A549 (cell line): ENCODE measurements around the gene HAUS5. TPM values are rescaled to one million over a fixed set of nuclear protein-coding genes. Genes with fewer than 3 reads are reported as not detected.

Experiments used
- ATAC-seq, 2 experiments: fragments of 200-7000 bp in 1 of 2; fragments of >200 bp in 1 of 2; cut with Nextera tagmentation in 1 of 2; cut with Tn5 transposase in 1 of 2; 3 replicates each; pipeline versions ENCODE4 v1.8.0 to v1.9.1; 2018 to 2020; ENCODE audit warnings: mild to moderate bottlenecking in 1 of 2, moderate library complexity in 1 of 2
- CTCF ChIA-PET: fragments of 300-600 bp; sonication (Branson Sonifier 250); formaldehyde crosslinking; extraction: SDS; loops from one replicate; lab custom pipeline; 2021; ENCODE audit warnings: antibody characterized with exemption, inconsistent platforms; lab: Yijun Ruan, JAX
- POLR2A ChIA-PET: fragments of 350-600 bp; formaldehyde crosslinking; extraction: SDS; loops from one replicate; lab custom pipeline; 2021; ENCODE audit warnings: antibody characterized with exemption, inconsistent platforms; lab: Yijun Ruan, JAX
- DNase-seq, 2 experiments: peaks; one replicate each; pipeline versions ENCODE4 v3.0.0 to v3.0.0-alpha.2; 2011 to 2016; ENCODE audit warnings: low read depth in 1 of 2, low spot score in 1 of 2
- FAIRE-seq: peaks from 2 replicates; lab custom pipeline; 2011; peaks lifted over from hg19 to GRCh38; lab: Jason Lieb, UNC
- H3K27ac ChIP-seq, 2 experiments: fragments of >200 bp; sonication (Bioruptor Twin); formaldehyde crosslinking; 3 replicates each; pipeline ENCODE4 v1.5.1; 2016 to 2017
- H3K4me1 ChIP-seq: fragments of >200 bp; sonication (Bioruptor Twin); formaldehyde crosslinking; 3 replicates; pipeline ENCODE4 v1.6.1; 2016
- H3K4me2 ChIP-seq: fragments of >200 bp; sonication (Bioruptor Twin); formaldehyde crosslinking; 3 replicates; pipeline ENCODE4 v1.6.1; 2016
- H3K4me3 ChIP-seq: fragments of >200 bp; sonication (Bioruptor Twin); formaldehyde crosslinking; 3 replicates; pipeline ENCODE4 v1.5.1; 2016
- H3K9me3 ChIP-seq: fragments of >200 bp; sonication (Bioruptor Twin); formaldehyde crosslinking; 3 replicates; pipeline ENCODE4 v1.6.1; 2016
- CEBPB ChIP-seq, 2 experiments: fragments of >200 bp in 1 of 2; sonication (Bioruptor Twin) in 1 of 2; formaldehyde crosslinking in 1 of 2; IDR thresholded peaks; 2 replicates each; pipeline ENCODE4 v1.6.1; 2012 to 2016
- EHF ChIP-seq: fragments of 250-450 bp; sonication (Bioruptor Pico); IDR thresholded peaks from 2 replicates; pipeline ENCODE4 v1.5.0; 2020; ENCODE audit warnings: mild to moderate bottlenecking
- FOSL2 ChIP-seq, 2 experiments: fragments of 450-650 bp in 1 of 2; fragments of >200 bp in 1 of 2; sonication (Bioruptor Twin) in 1 of 2; formaldehyde crosslinking; IDR thresholded peaks; 2 replicates each; pipeline versions ENCODE4 v1.5.0 to v1.6.1; 2016 to 2020; ENCODE audit warnings: mild to moderate bottlenecking in 1 of 2, moderate library complexity in 1 of 2
- FOXS1 ChIP-seq: fragments of 250-450 bp; sonication (Bioruptor Pico); IDR thresholded peaks from 2 replicates; pipeline ENCODE4 v1.5.0; 2020; ENCODE audit warnings: mild to moderate bottlenecking, moderate library complexity
- JUN ChIP-seq, 2 experiments: fragments of >200 bp; sonication (Bioruptor Twin); formaldehyde crosslinking; IDR thresholded peaks; 2 replicates in 1 of 2; 3 replicates in 1 of 2; pipeline ENCODE4 v1.6.1; 2016 to 2017
- KDM1A ChIP-seq: fragments of 200-600 bp; sonication (generic); IDR thresholded peaks from 2 replicates; pipeline ENCODE4 v1.6.1; 2016; ENCODE audit warnings: low read depth, mild to moderate bottlenecking
- NR3C1 ChIP-seq: fragments of >200 bp; sonication (Bioruptor Twin); formaldehyde crosslinking; IDR thresholded peaks from 3 replicates; pipeline ENCODE4 v1.6.1; 2017
- RAD21 ChIP-seq, 2 experiments: fragments of >200 bp in 1 of 2; sonication (Bioruptor Twin) in 1 of 2; formaldehyde crosslinking in 1 of 2; IDR thresholded peaks in 1 of 2; conservative IDR thresholded peaks in 1 of 2; 2 replicates in 1 of 2; 3 replicates in 1 of 2; pipeline ENCODE4 v1.6.1; 2012 to 2018; ENCODE audit warnings: inconsistent platforms in 1 of 2
- RARB ChIP-seq: fragments of 250-450 bp; sonication (Bioruptor Pico); IDR thresholded peaks from 2 replicates; pipeline ENCODE4 v1.8.0; 2021; ENCODE audit warnings: mild to moderate bottlenecking, moderate library complexity
- ZFP36 ChIP-seq: fragments of 450-650 bp; IDR thresholded peaks from 2 replicates; pipeline ENCODE4 v1.6.1; 2014; ENCODE audit warnings: borderline replicate concordance; ENCODE audit not compliant: partially characterized antibody
- WGBS: methylation state at CpG from one replicate; pipeline ENCODE4 v1.1.6; 2017; ENCODE audit errors: missing lambda C conversion rate; 5-methylcytosine and 5-hydroxymethylcytosine counted together
- polyA plus RNA-seq, 4 experiments: library from polyadenylated mRNA; depleted of rRNA in 3 of 4; stranded (reverse); fragments of >200 nt; fragmentation: RNase III in 1 of 4; extraction: RNeasy Plus Mini Kit Qiagen cat#74134 plus additional on column Dnase treatment in 1 of 4; gene quantifications; 2 replicates in 3 of 4; 3 replicates in 1 of 4; pipeline ENCODE4 v1.2.3, GENCODE V29; 2011 to 2017
- TF ChIP-seq, protein P1 (sequence below): fragments of >200 bp; sonication (Bioruptor Twin); formaldehyde crosslinking; IDR thresholded peaks from 3 replicates; pipeline ENCODE4 v1.5.1; 2016
- TF ChIP-seq, protein P2 (sequence below): fragments of 200-600 bp; sonication (generic); IDR thresholded peaks from 2 replicates; pipeline ENCODE4 v1.6.1; 2016; ENCODE audit warnings: antibody characterized with exemption, mild to moderate bottlenecking, moderate library complexity
- TF ChIP-seq, protein P3 (sequence below): IDR thresholded peaks from 2 replicates; pipeline ENCODE4 v1.6.1; 2012; ENCODE audit warnings: low read depth, borderline replicate concordance
- TF ChIP-seq, protein P4 (sequence below): fragments of >200 bp; sonication (Bioruptor Twin); formaldehyde crosslinking; IDR thresholded peaks from 2 replicates; pipeline ENCODE4 v1.6.1; 2016

Gene HAUS5
- polyA plus RNA-seq, 2 of the 4 experiments (the other 2 are of a cell fraction): 7.3 to 16.1 TPM

GRCh38 chr19:35669566-35669965 lies 57.0 kb downstream of the HAUS5 start:
- 36% methylated on average over 6 of the region's 6 CpGs for WGBS
- DNase-seq (no peak), FAIRE-seq (no peak), ATAC-seq (no peak)
- H3K4me2 ChIP-seq: no peak overlapping the region
- TF ChIP-seq CEBPB (IDR thresholded peaks at IDR 0.05): no peak
- H3K4me3 ChIP-seq: no peak overlapping the region
- CTCF ChIA-PET: interaction anchor here (0.6 to 1.8 kb wide), 8 partner anchors 8 to 1754 kb away, joined by 3 to 5 read pairs (median 3); no protein-coding TSS in a partner anchor
- no peak overlapping the region for H3K27ac ChIP-seq
- H3K4me1 ChIP-seq: no peaks in the 10 kb centered on the region
- POLR2A ChIA-PET: interaction anchor here (1.2 kb wide), 2 partner anchors 9 to 22 kb away, joined by 4 to 6 read pairs; partner anchors contain the start of gene COX6B1
- H3K9me3 ChIP-seq: no peaks in the 10 kb centered on the region

GRCh38 chr19:35669974-35670373 lies 57.4 kb downstream of the HAUS5 start:
- no peak overlapping the region for H3K27ac ChIP-seq
- FAIRE-seq (no peak), DNase-seq (no peak), ATAC-seq (no peak)
- no peak overlapping the region for H3K4me2 ChIP-seq
- H3K4me1 ChIP-seq: no peaks in the 10 kb centered on the region
- 0 out of 5 replicates have a peak, but pooled peaks of 1 of the 2 experiments have one; percentile 16 for TF ChIP-seq JUN (IDR thresholded peaks at IDR 0.05)
- TF ChIP-seq NR3C1: no peak
- TF ChIP-seq FOSL2 (IDR thresholded peaks at IDR 0.05): no peak
- no peak for TF ChIP-seq FOSL2 (CRISPR knock-in tag; IDR thresholded peaks at IDR 0.05)
- no peak overlapping the region for H3K4me3 ChIP-seq
- 39% methylated on average over 4 of the region's 4 CpGs for WGBS
- no peaks in the 10 kb centered on the region for H3K9me3 ChIP-seq
- ChIA-PET CTCF (interaction anchor here (0.6 to 1.8 kb wide), 10 partner anchors 8 to 1754 kb away, joined by 3 to 5 read pairs (median 3); no protein-coding TSS in a partner anchor), POLR2A (interaction anchor here (1.2 kb wide), 2 partner anchors 9 to 22 kb away, joined by 4 to 6 read pairs; partner anchors contain the start of gene COX6B1)

- Histone ChIP-seq H3K4me1 (no peaks in the 10 kb centered on the region), H3K4me2 (no peak overlapping the region), H3K9me3 (no peaks in the 10 kb centered on the region), H3K4me3 (no peak overlapping the region), H3K27ac (no peak overlapping the region)
- TF ChIP-seq, protein P1, sequence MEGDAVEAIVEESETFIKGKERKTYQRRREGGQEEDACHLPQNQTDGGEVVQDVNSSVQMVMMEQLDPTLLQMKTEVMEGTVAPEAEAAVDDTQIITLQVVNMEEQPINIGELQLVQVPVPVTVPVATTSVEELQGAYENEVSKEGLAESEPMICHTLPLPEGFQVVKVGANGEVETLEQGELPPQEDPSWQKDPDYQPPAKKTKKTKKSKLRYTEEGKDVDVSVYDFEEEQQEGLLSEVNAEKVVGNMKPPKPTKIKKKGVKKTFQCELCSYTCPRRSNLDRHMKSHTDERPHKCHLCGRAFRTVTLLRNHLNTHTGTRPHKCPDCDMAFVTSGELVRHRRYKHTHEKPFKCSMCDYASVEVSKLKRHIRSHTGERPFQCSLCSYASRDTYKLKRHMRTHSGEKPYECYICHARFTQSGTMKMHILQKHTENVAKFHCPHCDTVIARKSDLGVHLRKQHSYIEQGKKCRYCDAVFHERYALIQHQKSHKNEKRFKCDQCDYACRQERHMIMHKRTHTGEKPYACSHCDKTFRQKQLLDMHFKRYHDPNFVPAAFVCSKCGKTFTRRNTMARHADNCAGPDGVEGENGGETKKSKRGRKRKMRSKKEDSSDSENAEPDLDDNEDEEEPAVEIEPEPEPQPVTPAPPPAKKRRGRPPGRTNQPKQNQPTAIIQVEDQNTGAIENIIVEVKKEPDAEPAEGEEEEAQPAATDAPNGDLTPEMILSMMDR: no peak
- TF ChIP-seq, protein P2, sequence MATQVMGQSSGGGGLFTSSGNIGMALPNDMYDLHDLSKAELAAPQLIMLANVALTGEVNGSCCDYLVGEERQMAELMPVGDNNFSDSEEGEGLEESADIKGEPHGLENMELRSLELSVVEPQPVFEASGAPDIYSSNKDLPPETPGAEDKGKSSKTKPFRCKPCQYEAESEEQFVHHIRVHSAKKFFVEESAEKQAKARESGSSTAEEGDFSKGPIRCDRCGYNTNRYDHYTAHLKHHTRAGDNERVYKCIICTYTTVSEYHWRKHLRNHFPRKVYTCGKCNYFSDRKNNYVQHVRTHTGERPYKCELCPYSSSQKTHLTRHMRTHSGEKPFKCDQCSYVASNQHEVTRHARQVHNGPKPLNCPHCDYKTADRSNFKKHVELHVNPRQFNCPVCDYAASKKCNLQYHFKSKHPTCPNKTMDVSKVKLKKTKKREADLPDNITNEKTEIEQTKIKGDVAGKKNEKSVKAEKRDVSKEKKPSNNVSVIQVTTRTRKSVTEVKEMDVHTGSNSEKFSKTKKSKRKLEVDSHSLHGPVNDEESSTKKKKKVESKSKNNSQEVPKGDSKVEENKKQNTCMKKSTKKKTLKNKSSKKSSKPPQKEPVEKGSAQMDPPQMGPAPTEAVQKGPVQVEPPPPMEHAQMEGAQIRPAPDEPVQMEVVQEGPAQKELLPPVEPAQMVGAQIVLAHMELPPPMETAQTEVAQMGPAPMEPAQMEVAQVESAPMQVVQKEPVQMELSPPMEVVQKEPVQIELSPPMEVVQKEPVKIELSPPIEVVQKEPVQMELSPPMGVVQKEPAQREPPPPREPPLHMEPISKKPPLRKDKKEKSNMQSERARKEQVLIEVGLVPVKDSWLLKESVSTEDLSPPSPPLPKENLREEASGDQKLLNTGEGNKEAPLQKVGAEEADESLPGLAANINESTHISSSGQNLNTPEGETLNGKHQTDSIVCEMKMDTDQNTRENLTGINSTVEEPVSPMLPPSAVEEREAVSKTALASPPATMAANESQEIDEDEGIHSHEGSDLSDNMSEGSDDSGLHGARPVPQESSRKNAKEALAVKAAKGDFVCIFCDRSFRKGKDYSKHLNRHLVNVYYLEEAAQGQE: no peak
- TF ChIP-seq NR3C1 (no peak), KDM1A (no peak), FOXS1 (CRISPR knock-in tag) (no peak), ZFP36 (no peak), EHF (no peak), RAD21 (conservative IDR thresholded peaks at IDR 0.05 in 1 of 2, IDR thresholded peaks at IDR 0.05 in 1 of 2) (no peak), RARB (CRISPR knock-in tag) (no peak)
- TF ChIP-seq, protein P3, sequence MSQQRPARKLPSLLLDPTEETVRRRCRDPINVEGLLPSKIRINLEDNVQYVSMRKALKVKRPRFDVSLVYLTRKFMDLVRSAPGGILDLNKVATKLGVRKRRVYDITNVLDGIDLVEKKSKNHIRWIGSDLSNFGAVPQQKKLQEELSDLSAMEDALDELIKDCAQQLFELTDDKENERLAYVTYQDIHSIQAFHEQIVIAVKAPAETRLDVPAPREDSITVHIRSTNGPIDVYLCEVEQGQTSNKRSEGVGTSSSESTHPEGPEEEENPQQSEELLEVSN: no peak
- TF ChIP-seq, protein P4, sequence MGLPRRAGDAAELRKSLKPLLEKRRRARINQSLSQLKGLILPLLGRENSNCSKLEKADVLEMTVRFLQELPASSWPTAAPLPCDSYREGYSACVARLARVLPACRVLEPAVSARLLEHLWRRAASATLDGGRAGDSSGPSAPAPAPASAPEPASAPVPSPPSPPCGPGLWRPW: no peak
- ChIA-PET POLR2A (no interaction called here), CTCF (interaction anchor here (0.9 to 3.0 kb wide), 6 partner anchors 13 to 122 kb away, joined by 3 to 10 read pairs (median 3); no protein-coding TSS in a partner anchor)
- 50% methylated on average over 1 of the region's 1 CpG for WGBS
- DNase-seq (no peak), FAIRE-seq (no peak), ATAC-seq (no peak)
These were observed 58.2 kb downstream of the HAUS5 start for GRCh38 chr19:35670686-35671085.
